Measurements from ENCODE around the gene LRP1B.

Gene LRP1B

GRCh38 chr2:141384676-141385075 is 746.1 kb downstream of the LRP1B start:
- no peak for DNase-seq

- no peak for DNase-seq
These were observed 748.9 kb downstream of the LRP1B start for GRCh38 chr2:141381946-141382345.

GRCh38 chr2:141380008-141380979 is 750.5 kb downstream of the LRP1B start:
- no peak for DNase-seq

- no peak for DNase-seq
These were observed 766.0 kb downstream of the LRP1B start for GRCh38 chr2:141364821-141365220.

- no peak for DNase-seq
These were observed 768.5 kb downstream of the LRP1B start for GRCh38 chr2:141362311-141362710.

- no peak for DNase-seq
These were observed 782.3 kb downstream of the LRP1B start for GRCh38 chr2:141348481-141348880.

GRCh38 chr2:141341444-141341843 is 789.4 kb downstream of the LRP1B start:
- no peak for DNase-seq

- no peak for DNase-seq
These were observed 799.7 kb downstream of the LRP1B start for GRCh38 chr2:141331127-141331526.

- no peak for DNase-seq
These were observed 800.9 kb downstream of the LRP1B start for GRCh38 chr2:141329964-141330363.

- DNase-seq, result no peak
These were observed 807.2 kb downstream of the LRP1B start for GRCh38 chr2:141323571-141323970.

- DNase-seq, result no peak
These were observed 812.8 kb downstream of the LRP1B start for GRCh38 chr2:141317986-141318385.

GRCh38 chr2:141316606-141317005 is 814.2 kb downstream of the LRP1B start:
- no peak for DNase-seq

GRCh38 chr2:141316103-141316502 is 814.7 kb downstream of the LRP1B start:
- no peak for DNase-seq

- no peak for DNase-seq
These were observed 816.8 kb downstream of the LRP1B start for GRCh38 chr2:141313972-141314371.

- no peak for DNase-seq
These were observed 819.4 kb downstream of the LRP1B start for GRCh38 chr2:141311430-141311829.

- DNase-seq, result no peak
These were observed 824.4 kb downstream of the LRP1B start for GRCh38 chr2:141306368-141306767.

- no peak for DNase-seq
These were observed 829.3 kb downstream of the LRP1B start for GRCh38 chr2:141301551-141301950.

- DNase-seq, result no peak
These were observed 850.8 kb downstream of the LRP1B start for GRCh38 chr2:141280037-141280436.

- no peak for DNase-seq
These were observed 859.5 kb downstream of the LRP1B start for GRCh38 chr2:141271346-141271745.

GRCh38 chr2:141264848-141265247 is 866.0 kb downstream of the LRP1B start:
- no peak for DNase-seq

- DNase-seq, result no peak
These were observed 869.9 kb downstream of the LRP1B start for GRCh38 chr2:141260911-141261310.

GRCh38 chr2:141259683-141260082 is 871.1 kb downstream of the LRP1B start:
- no peak for DNase-seq

- no peak for DNase-seq
These were observed 888.8 kb downstream of the LRP1B start for GRCh38 chr2:141242008-141242407.

- no peak for DNase-seq
These were observed 904.3 kb downstream of the LRP1B start for GRCh38 chr2:141226560-141226959.

GRCh38 chr2:141207036-141207385 is 923.8 kb downstream of the LRP1B start:
- DNase-seq, result no peak

Measured in NCI-H1092 (cell line).